ENCODE measurements around the gene C19orf81. TPM values are rescaled to one million over a fixed set of nuclear protein-coding genes. Genes with fewer than 3 reads are reported as not detected.

C19orf81 gene
- total and polyA plus RNA-seq, 9 of the 15 experiments (the other 6 are each of a cell fraction or from before 2014, with no cell fraction given), result 2.5 to 42.9 (median 33.0) TPM; not detected in 4

GRCh38 chr19:50646074-50646807 lies 3.0 kb upstream of the C19orf81 start:
- peak overlapping the region; percentile 37 for H3K4me2 ChIP-seq (ENCODE audit: insufficient read depth, low read length)
- peaks cover 13 to 25% of the 10 kb centered on the region in 2 experiments; a peak in 4 of 5 replicates for H3K4me1 ChIP-seq (replicated peaks in 1 of 2; ENCODE audit: control insufficient read depth in 2 of 2, insufficient read depth in 2 of 2, low read length in 2 of 2)
- no TSS peak for BruUV-seq (replicated peaks)
- no peaks in the 10 kb centered on the region for H3K9me3 ChIP-seq (replicated peaks; ENCODE audit: control insufficient read depth, insufficient read depth, low read depth, low read length)
- H3K79me2 ChIP-seq (ENCODE audit: control insufficient read depth, insufficient read depth, low read length), result no peaks in the 10 kb centered on the region
- no peaks in the 10 kb centered on the region for H3K9me1 ChIP-seq (ENCODE audit: control insufficient read depth, insufficient read depth, low read length)
- H3K36me3 ChIP-seq (ENCODE audit: control insufficient read depth, insufficient read depth, low read length), result no peaks in the 10 kb centered on the region
- WGBS (ENCODE audit: insufficient coverage, low coverage, missing lambda C conversion rate), result 0% methylated on average over 6 of the region's 6 CpGs
- intact Hi-C loops (cut with micrococcal nuclease) (no loop called here), in situ Hi-C loops (cut with MboI) (no loop called here)
- no peaks in the 10 kb centered on the region for H4K20me1 ChIP-seq (replicated peaks; ENCODE audit: control insufficient read depth, insufficient read depth, low read length)
- peaks cover 0 to 10% of the 10 kb centered on the region in 2 experiments; a peak in 3 of 5 replicates for H3K27me3 ChIP-seq (ENCODE audit: control insufficient read depth in 2 of 2, insufficient read depth in 2 of 2, low read length in 2 of 2)
- DNase-seq (ENCODE audit: extremely low read depth in 1 of 4, low spot score in 3 of 4), result peak; percentile 52 to 74 (median 59)
- peak overlapping the region in 1 of 2 experiments; percentile 33; a peak in 1 of 4 replicates for H3K9ac ChIP-seq (ENCODE audit: insufficient read depth in 1 of 2, low read depth in 2 of 2, low read length in 2 of 2)
- FAIRE-seq, result peak; percentile 79
- peak; percentile 45; the same call in 2 of the 3 replicates for ATAC-seq
- H3K4me3 ChIP-seq, result no peak overlapping the region
- no peak overlapping the region for H2AFZ ChIP-seq (ENCODE audit: low read depth, low read length)
- POLR2A ChIA-PET, result interaction anchor here (0.8 kb wide), 1 partner anchor 82 kb away, joined by 3 read pairs; no protein-coding TSS in a partner anchor
- H3K27ac ChIP-seq (ENCODE audit: extremely low read depth, low read depth, low read length), result no peak overlapping the region
- CTCF ChIA-PET (ENCODE audit: low intra/inter-chr PET ratio), result no interaction called here
- TF ChIP-seq, protein P1, sequence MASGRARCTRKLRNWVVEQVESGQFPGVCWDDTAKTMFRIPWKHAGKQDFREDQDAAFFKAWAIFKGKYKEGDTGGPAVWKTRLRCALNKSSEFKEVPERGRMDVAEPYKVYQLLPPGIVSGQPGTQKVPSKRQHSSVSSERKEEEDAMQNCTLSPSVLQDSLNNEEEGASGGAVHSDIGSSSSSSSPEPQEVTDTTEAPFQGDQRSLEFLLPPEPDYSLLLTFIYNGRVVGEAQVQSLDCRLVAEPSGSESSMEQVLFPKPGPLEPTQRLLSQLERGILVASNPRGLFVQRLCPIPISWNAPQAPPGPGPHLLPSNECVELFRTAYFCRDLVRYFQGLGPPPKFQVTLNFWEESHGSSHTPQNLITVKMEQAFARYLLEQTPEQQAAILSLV (tag; IDR thresholded peaks at IDR 0.05), result no peak
- TF ChIP-seq, protein P2, sequence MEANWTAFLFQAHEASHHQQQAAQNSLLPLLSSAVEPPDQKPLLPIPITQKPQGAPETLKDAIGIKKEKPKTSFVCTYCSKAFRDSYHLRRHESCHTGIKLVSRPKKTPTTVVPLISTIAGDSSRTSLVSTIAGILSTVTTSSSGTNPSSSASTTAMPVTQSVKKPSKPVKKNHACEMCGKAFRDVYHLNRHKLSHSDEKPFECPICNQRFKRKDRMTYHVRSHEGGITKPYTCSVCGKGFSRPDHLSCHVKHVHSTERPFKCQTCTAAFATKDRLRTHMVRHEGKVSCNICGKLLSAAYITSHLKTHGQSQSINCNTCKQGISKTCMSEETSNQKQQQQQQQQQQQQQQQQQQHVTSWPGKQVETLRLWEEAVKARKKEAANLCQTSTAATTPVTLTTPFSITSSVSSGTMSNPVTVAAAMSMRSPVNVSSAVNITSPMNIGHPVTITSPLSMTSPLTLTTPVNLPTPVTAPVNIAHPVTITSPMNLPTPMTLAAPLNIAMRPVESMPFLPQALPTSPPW (CRISPR knock-in tag; IDR thresholded peaks at IDR 0.05), result no peak
- TF ChIP-seq TRIM24 (IDR thresholded peaks at IDR 0.05), result peak in 1 of 2 experiments; percentile 67; a peak in 2 of 4 replicates
- no peak for TF ChIP-seq PHTF2 (CRISPR knock-in tag; IDR thresholded peaks at IDR 0.05)
- TF ChIP-seq SPI1 (IDR thresholded peaks at IDR 0.05; ENCODE audit: borderline replicate concordance, low read depth, low read length), result no peak
- TF ChIP-seq CREM (IDR thresholded peaks at IDR 0.05; ENCODE audit: low read depth), result no peak
- TF ChIP-seq CBFA2T3 (IDR thresholded peaks at IDR 0.05), result peak; percentile 73
- no peak for TF ChIP-seq BRF2 (IDR thresholded peaks at IDR 0.05; ENCODE audit: borderline replicate concordance, insufficient read depth, insufficient read length)
- peak; percentile 55 to 62; a peak in 2 of 4 replicates for TF ChIP-seq HDAC1 (IDR thresholded peaks at IDR 0.05)
- TF ChIP-seq, protein P3, sequence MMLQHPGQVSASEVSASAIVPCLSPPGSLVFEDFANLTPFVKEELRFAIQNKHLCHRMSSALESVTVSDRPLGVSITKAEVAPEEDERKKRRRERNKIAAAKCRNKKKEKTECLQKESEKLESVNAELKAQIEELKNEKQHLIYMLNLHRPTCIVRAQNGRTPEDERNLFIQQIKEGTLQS (IDR thresholded peaks at IDR 0.05), result peak; percentile 79
- TF ChIP-seq, protein P3 (CRISPR knock-in tag; conservative IDR thresholded peaks at IDR 0.05), result no peak
- peak; percentile 61 for TF ChIP-seq MEIS2 (IDR thresholded peaks at IDR 0.05; ENCODE audit: partially characterized antibody)
- TF ChIP-seq, protein P4, sequence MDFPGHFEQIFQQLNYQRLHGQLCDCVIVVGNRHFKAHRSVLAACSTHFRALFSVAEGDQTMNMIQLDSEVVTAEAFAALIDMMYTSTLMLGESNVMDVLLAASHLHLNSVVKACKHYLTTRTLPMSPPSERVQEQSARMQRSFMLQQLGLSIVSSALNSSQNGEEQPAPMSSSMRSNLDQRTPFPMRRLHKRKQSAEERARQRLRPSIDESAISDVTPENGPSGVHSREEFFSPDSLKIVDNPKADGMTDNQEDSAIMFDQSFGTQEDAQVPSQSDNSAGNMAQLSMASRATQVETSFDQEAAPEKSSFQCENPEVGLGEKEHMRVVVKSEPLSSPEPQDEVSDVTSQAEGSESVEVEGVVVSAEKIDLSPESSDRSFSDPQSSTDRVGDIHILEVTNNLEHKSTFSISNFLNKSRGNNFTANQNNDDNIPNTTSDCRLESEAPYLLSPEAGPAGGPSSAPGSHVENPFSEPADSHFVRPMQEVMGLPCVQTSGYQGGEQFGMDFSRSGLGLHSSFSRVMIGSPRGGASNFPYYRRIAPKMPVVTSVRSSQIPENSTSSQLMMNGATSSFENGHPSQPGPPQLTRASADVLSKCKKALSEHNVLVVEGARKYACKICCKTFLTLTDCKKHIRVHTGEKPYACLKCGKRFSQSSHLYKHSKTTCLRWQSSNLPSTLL (IDR thresholded peaks at IDR 0.05), result no peak
- TF ChIP-seq RB1 (IDR thresholded peaks at IDR 0.05; ENCODE audit: low read depth), result no peak
- TF ChIP-seq ZNF140 (CRISPR knock-in tag; IDR thresholded peaks at IDR 0.05), result no peak
- TF ChIP-seq ZC3H4 (CRISPR knock-in tag; IDR thresholded peaks at IDR 0.05; ENCODE audit: borderline replicate concordance), result no peak

Measured in K562 (cell line).